ENCODE measurements around the gene CSNK1E.

- TF ChIP-seq RAD21 (IDR thresholded peaks at IDR 0.05; ENCODE audit: low read length) (0 out of 2 replicates have a peak, but pooled peaks have one; percentile 17), POLR2A (IDR thresholded peaks at IDR 0.05; ENCODE audit: low read depth, low read length) (peak; percentile 29; the same call in 1 of the 2 replicates), RCOR1 (IDR thresholded peaks at IDR 0.05; ENCODE audit: insufficient replicate concordance, low read length) (no peak), BHLHE40 (IDR thresholded peaks at IDR 0.05; ENCODE audit: low read depth, low read length) (peak; percentile 93), MAFK (IDR thresholded peaks at IDR 0.05; ENCODE audit: low read depth, low read length) (no peak), MXI1 (IDR thresholded peaks at IDR 0.05; ENCODE audit: borderline replicate concordance, low read depth, low read length) (peak; percentile 90), SMC3 (IDR thresholded peaks at IDR 0.05; ENCODE audit: low read depth, low read length) (no peak)
- TF ChIP-seq, protein P1, sequence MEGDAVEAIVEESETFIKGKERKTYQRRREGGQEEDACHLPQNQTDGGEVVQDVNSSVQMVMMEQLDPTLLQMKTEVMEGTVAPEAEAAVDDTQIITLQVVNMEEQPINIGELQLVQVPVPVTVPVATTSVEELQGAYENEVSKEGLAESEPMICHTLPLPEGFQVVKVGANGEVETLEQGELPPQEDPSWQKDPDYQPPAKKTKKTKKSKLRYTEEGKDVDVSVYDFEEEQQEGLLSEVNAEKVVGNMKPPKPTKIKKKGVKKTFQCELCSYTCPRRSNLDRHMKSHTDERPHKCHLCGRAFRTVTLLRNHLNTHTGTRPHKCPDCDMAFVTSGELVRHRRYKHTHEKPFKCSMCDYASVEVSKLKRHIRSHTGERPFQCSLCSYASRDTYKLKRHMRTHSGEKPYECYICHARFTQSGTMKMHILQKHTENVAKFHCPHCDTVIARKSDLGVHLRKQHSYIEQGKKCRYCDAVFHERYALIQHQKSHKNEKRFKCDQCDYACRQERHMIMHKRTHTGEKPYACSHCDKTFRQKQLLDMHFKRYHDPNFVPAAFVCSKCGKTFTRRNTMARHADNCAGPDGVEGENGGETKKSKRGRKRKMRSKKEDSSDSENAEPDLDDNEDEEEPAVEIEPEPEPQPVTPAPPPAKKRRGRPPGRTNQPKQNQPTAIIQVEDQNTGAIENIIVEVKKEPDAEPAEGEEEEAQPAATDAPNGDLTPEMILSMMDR (conservative IDR thresholded peaks at IDR 0.05; ENCODE audit: low read depth, low read length): no peak
Observed at GRCh38 chr22:38317995-38318715, 922 bp upstream of the CSNK1E start.

All from IMR-90 (cell line).